CD1c-positive myeloid dendritic cell (primary cell): ENCODE data around the gene C1orf87.

ENCODE experiments used
- DNase-seq: peaks from one replicate; pipeline ENCODE4 v3.0.0-alpha.2; 2016; ENCODE audit errors: extremely low spot score

Gene C1orf87

GRCh38 chr1:60073605-60074278 is at the start of gene C1orf87:
Gene C1orf87 (minus strand): TSS chr1:60073770. CDS start chr1:60072643, 1,127 bp downstream.
- DNase-seq, result no peak

- DNase-seq, result no peak
These were observed 44.5 kb upstream of the C1orf87 start for GRCh38 chr1:60118085-60118484.

- DNase-seq, result no peak
These were observed 41.3 kb upstream of the C1orf87 start for GRCh38 chr1:60114745-60115318.

- DNase-seq, result no peak
These were observed 40.0 kb upstream of the C1orf87 start for GRCh38 chr1:60113596-60113995.

- DNase-seq, result no peak
These were observed 39.5 kb upstream of the C1orf87 start for GRCh38 chr1:60113028-60113427.

GRCh38 chr1:60111716-60112115 is 38.1 kb upstream of the C1orf87 start:
- DNase-seq, result no peak

- DNase-seq, result no peak
These were observed 37.5 kb upstream of the C1orf87 start for GRCh38 chr1:60111118-60111517.

- no peak for DNase-seq
These were observed 34.6 kb upstream of the C1orf87 start for GRCh38 chr1:60108196-60108595.

GRCh38 chr1:60103186-60103585 is 29.6 kb upstream of the C1orf87 start:
- DNase-seq, result no peak

GRCh38 chr1:60102267-60103061 is 28.9 kb upstream of the C1orf87 start:
- DNase-seq, result no peak

- DNase-seq, result no peak
These were observed 27.9 kb upstream of the C1orf87 start for GRCh38 chr1:60101516-60101915.

GRCh38 chr1:60091195-60091715 is 17.7 kb upstream of the C1orf87 start:
- DNase-seq, result no peak

- no peak for DNase-seq
These were observed 17.1 kb upstream of the C1orf87 start for GRCh38 chr1:60090655-60091054.

- DNase-seq, result no peak
These were observed 15.1 kb upstream of the C1orf87 start for GRCh38 chr1:60088620-60089155.

GRCh38 chr1:60087681-60088080 is 14.1 kb upstream of the C1orf87 start:
- no peak for DNase-seq

- no peak for DNase-seq
These were observed 4.6 kb upstream of the C1orf87 start for GRCh38 chr1:60078182-60078581.

- no peak for DNase-seq
These were observed 2.3 kb downstream of the C1orf87 start for GRCh38 chr1:60071296-60071695.

- no peak for DNase-seq
These were observed 3.9 kb downstream of the C1orf87 start for GRCh38 chr1:60069691-60070090.

GRCh38 chr1:60068393-60069045 is 5.1 kb downstream of the C1orf87 start:
- no peak for DNase-seq

- DNase-seq, result no peak
These were observed 7.6 kb downstream of the C1orf87 start for GRCh38 chr1:60066001-60066400.

- no peak for DNase-seq
These were observed 8.4 kb downstream of the C1orf87 start for GRCh38 chr1:60065199-60065598.

- DNase-seq, result no peak
These were observed 10.0 kb downstream of the C1orf87 start for GRCh38 chr1:60063561-60063960.
